Measurements from ENCODE around the gene SEC22A.

- TF ChIP-seq CTCF (IDR thresholded peaks at IDR 0.05) (no peak), EZH2 (IDR thresholded peaks at IDR 0.05; ENCODE audit: borderline replicate concordance, insufficient read depth, low read depth, low read length, poor library complexity, severe bottlenecking) (no peak)
Observed at GRCh38 chr3:123303976-123304560, 102.3 kb downstream of the SEC22A start.

Data from B cell (primary cell).